GM19324 (cell line): Measurements from ENCODE around the gene PDE4D.
"Not testable (repeated sequence)": the region's sequence is repeated elsewhere in the genome, so short reads cannot be mapped to it uniquely, and the experiment has no call there.

ENCODE experiments used
- ATAC-seq: cut with Tn5 transposase; IDR thresholded peaks from one replicate; pipeline ENCODE4 v1.9.1; 2021; ENCODE audit warnings: mild to moderate bottlenecking, moderate library complexity; ENCODE audit not compliant: unreplicated experiment, low FRiP score

PDE4D gene

DNA sequence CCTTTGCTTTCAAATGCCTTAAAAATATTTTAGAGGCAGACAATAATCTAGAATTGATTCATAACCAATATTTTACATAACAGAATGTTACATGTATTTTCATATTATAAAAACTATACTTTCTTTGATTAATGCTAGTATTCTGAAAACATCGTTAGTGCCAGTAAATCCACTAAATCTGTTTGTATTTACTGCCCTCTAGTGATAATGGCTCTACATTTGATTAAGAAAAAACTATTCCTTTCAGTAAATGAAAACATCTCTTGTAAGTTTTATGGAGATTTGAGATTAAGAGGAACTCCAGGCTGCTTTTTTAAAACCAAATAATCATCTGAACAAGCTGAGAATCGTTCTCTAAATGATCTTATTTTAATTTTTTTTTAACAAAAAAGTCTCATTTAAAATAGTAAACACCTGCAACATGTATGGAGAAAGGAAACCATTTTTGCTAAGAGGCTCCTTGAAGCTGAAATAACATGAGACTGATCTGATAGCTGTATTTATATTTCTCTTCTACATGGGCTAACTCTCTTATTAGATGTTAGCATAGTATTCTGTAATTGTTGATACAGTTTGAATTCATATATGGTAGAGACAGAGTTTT is 886.0 kb downstream of the PDE4D start:
- ATAC-seq, result no peak

DNA sequence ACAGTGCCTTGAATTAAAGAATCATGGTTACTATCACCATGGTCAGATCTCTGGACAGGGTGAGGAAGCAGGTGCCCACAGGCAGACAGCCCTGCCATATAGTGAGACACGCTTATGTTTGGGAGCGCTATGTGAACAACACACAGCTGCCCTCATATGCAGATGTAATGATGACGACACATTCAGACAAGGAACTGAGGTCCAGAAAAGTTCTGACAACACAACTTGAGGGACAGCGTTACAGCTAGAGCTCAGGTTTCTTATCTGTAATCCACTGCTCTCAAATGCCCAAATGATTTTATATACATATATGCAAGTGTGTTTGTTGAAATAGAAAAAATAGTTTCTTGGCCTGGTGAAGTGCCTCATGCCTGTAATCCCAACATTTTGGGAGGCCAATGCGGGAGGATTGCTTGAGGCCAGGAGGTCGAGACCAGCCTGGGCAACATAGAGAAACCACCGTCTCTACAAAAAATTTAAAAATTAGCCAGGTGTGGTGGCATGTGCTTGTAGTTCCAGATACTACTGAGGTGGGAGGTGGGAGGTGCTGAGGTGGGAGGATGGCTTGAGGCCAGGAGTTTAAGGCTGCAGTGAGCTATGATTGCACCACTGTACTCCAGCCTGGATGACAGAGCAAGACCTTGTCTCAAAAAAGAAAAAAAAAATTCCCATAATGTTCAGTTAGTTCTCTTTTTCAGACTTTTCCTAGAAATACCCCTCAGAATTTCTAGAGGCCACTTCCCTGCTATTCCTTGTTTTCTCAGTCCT is 887.4 kb downstream of the PDE4D start:
- no peak for ATAC-seq

DNA sequence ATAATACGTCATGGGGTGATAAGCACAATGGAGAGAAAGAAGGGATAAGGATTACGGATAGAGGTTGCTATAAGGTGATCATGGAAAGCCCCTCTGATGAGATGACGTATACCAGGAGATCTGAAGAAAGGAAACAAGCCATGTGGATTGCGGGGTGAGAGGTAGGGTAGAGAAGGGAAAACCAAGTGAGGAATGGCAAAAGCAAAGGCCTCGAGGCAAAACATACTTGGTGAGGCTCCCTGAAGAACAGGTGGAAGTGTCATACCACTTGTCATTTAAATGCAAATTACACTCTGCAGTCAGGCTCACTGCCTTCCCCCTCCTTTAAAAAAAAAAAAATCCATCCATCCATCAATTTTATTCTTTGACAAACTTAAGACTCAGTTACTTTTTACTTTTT is 889.9 kb downstream of the PDE4D start:
- ATAC-seq, result no peak

DNA sequence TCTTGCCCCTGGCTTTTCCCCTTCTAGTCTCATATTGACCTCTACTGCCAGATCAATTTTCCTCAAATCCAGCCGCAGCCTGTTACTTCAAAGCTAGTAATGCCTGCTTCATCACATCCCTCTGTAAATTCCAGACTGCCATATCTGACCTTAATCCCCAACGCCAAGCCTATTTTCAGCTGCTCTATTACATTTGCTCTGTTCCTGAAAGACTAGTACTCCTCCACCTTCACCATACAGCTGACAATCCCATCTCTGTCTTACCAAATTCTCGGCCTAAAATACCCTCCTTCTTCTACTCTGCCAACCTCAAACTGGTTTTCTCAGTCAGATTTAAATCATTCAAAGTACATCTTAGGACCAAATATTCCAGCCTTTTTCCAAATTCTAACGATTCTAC is 890.4 kb downstream of the PDE4D start:
- ATAC-seq, result no peak

DNA sequence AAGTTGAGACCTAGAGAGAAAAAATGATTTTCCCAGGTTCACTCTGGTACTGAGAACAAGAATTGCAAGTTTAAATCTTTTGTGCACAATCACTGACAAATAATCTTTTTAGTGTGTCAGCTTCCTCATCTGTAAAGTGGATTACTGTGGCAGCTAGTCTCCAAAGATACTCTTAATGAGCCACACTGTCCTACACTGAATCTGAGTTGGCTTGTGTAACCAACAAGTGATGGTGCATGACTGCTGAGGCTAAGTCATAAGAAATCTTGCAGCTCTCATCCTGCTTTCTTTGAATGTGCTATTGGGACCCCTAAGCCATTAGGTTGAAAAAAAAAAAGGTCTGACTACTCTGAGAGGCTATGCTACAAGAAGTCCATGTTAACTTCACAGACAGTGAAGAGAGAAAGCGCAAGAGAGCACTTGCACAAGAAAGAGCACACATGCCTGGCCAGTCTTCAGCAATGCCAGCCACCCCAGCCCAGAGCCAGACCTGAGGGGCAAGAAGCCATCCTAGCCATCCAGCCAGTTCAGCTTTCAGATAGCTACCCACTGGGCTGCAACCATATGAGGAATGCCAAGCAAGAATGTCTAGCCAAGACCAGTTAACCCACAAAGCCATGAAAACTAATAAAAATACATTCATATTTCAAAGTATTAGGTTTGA is 891.2 kb downstream of the PDE4D start:
- no peak for ATAC-seq

DNA sequence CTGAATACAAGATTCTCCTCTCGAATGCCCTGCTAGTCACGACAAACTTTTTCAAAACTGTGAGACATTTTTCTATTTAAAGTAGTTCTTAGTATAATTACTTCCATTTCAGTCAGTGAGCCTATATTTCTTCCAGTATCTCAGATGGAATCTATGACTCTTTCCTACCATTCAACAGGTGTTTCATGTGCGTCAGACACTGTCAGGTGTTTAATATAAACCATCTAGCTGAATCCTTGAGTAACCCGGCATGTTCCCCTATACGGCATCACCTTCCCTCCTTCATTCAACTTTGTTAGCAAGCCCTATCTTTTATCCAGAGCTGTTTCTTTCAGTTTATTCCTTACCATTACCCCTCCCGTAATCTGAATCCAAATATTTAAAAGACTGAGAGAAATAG is 891.8 kb downstream of the PDE4D start:
- no peak for ATAC-seq

DNA sequence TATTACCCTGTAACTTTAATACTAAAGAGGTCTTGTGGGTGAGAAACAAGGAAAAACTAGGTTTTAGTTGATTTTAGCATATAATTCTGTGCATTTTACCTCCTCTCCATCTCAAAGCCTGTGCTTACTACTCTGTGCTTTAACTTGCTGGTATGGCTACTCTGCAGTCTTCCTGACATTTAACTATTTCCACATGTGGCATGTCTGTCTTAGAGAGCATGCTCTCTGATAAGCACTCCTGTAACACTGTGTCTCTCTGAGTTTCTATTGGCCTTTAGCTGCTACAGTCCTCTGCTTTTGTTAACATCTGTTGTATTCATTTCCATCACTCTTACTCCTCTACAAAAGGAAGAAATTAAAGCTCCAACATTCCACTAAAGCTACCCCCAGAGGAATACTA is 892.4 kb downstream of the PDE4D start:
- no peak for ATAC-seq

DNA sequence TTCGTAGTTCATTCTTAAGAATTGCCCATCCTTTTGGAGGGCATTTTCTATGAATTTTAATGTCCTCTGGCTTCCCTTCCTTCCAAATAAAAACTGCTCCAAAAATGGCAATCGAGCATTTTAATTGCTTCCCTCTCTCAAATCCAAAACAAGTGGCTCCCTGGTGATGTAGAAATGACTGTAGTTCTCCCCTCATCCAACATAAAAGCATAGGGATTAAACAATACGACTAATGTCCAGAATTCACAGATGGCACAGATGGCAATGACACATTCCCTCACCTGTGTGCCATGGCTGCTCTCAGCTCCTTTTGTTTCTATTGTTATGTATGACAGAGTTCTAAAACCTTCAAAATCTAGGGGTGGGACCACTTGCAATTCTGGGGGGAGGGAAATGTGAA is 893.3 kb downstream of the PDE4D start:
- no peak for ATAC-seq

DNA sequence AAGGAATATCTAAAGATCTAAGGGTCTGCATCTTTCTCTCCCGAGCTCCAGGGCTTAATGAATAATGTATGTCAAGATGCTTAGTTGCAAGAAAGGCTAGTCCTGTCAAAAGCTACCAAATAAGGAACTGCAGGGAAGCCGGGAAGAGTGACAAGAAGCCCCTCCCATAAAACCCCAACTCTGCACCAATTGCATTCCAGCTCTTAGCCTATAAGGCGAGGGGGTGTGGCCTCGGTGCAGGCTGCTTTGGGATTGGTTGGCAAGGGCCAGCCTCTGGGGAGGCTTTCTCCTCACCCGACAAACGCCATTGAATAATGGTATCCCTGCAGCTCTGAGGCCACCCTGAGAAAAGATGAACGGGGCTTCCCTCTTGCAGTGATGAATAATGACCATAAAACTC is 893.7 kb downstream of the PDE4D start:
- ATAC-seq, result no peak

DNA sequence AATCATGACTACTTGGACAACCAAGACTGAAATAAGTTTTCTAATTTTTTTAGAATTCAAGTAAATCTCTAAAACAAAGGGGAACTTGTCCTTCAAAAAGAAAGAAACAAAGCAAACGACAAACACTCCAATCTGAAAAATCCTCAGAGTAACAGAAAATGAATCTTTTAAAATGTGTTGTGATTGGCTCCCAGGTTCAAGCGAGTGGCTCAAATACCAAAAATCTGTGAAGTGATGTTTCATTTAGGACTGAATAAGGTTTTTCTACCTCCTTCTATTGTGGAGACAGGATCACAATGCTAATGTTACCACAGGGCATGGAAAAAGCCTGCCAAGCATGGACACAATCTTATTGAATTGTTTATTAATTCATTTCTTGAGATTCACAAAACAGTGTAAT is 895.0 kb downstream of the PDE4D start:
- no peak for ATAC-seq

DNA sequence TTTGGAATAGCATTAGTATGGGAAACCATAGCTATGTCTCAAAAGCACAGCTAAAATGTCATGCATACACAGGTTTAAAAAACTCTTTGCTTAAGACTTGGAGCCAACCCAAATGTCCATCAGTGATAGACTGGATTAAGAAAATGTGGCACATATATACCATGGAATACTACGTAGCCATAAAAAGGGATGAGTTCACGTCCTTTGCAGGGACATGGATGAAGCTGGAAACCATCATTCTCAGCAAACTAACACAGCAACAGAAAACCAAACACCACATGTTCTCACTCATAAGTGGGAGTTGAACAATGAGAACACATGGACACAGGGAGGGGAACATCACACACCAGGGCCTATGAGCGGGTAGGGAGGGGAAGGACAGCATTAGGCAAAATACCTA is 897.7 kb downstream of the PDE4D start:
- not testable (repeated sequence) for ATAC-seq

DNA sequence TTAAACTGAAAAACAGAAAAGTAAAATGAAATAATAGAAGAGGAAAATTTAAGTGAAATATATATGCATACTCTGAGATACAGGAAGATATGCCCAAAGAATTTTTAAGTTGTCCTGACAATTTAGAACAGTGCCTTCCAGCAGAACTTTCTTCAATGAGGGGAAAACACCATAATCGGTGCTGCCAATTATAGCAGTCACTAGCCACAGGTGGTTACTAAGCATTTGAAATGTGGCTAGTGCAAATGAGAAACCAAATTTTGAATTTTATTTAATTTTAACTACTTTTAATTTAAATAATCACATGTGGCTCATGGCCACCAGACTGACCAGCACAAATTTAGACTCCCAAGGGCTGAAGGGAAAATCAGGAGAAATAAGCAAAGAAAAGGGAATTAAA is 900.1 kb downstream of the PDE4D start:
- ATAC-seq, result no peak

DNA sequence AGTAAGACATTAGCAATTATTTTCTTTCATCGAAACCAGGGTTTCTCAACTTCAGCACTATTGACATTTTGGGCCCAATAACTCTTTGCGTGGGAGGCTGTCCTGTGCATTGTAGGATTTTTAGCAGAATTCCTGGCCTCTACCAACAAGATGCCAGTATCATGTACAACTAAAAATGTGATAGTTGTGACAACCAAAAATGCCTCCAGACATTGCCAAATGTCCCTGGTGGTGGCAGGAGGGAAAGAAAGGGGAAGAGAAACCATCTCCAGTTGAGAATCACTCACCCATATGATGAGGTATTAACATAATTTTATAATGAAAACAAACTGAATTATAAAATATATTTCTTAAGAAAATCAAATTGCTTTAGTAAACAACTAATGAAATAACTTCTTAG is 904.6 kb downstream of the PDE4D start:
- no peak for ATAC-seq

DNA sequence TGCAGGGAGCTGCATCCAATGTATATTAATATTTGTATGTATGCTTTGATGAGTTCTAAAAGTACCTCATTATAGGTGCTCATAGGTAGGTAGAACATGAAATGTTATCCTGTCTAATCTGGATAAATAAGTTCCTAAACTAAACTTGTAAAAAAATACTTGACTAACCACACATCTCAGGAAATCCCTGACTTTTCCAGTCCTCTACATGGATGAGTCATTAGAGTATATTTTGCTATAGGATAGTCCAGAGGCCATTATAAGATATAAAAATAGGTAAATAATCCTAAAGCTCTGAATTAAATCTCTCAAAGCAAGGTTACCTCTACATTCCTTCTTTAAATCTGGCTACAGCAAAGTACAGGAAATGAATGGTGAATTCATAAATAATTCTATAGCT is 906.3 kb downstream of the PDE4D start:
- no peak for ATAC-seq

DNA sequence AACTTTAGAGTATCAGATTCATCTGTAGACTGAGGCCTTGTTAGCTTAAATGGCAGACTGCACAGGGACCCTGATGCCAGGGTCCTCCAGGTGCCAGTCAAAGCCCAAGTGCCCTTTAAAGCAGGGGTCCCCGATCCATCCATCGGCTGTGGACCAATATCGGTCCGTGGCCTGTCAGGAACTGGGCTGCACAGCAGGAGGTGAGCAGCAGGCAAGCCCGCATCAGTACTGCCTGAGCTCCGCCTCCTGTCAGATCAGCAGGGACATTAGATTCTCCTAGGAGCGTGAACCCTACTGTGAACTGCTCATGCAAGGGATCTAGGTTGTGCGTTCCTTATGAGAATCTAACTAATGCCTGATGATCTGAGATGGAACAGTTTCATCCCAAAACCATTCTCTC is 907.2 kb downstream of the PDE4D start:
- no peak for ATAC-seq

DNA sequence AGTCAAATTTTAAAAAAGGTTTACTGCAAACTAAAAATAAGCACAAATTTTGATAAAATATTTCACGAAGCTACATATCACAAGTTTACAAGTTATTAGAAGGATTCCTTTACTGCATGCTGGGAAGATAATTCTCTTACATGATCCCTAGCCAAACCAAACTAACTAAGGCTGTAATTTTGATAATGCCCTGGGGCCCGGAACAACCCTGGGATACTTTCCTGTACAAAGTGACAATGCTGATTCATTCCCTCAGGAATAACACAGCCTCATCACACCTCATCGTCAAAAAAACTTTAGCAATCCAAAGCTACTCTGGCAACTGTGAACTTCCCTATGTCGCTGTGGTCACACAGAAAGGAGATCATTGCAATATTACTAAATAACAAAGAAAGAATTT is 907.8 kb downstream of the PDE4D start:
- no peak for ATAC-seq

DNA sequence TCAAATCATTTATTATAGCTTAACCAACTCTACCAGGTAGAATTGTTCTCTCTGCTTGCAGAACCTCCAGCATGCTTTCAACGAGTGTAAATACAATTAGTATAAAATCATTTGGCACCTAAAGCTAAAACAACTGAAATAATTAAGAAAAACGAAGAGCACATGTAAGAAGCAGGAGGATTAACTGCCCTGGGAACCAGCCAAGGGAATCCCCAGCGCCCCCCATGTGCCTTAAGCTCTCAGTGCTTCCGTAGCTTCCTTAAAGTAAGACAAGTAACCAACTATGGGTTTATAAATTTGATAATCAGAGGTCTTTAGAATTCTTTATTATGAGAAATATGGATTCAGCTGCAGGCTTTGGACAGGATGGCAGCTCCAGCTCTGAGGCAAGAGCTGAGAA is 908.2 kb downstream of the PDE4D start:
- ATAC-seq, result no peak

DNA sequence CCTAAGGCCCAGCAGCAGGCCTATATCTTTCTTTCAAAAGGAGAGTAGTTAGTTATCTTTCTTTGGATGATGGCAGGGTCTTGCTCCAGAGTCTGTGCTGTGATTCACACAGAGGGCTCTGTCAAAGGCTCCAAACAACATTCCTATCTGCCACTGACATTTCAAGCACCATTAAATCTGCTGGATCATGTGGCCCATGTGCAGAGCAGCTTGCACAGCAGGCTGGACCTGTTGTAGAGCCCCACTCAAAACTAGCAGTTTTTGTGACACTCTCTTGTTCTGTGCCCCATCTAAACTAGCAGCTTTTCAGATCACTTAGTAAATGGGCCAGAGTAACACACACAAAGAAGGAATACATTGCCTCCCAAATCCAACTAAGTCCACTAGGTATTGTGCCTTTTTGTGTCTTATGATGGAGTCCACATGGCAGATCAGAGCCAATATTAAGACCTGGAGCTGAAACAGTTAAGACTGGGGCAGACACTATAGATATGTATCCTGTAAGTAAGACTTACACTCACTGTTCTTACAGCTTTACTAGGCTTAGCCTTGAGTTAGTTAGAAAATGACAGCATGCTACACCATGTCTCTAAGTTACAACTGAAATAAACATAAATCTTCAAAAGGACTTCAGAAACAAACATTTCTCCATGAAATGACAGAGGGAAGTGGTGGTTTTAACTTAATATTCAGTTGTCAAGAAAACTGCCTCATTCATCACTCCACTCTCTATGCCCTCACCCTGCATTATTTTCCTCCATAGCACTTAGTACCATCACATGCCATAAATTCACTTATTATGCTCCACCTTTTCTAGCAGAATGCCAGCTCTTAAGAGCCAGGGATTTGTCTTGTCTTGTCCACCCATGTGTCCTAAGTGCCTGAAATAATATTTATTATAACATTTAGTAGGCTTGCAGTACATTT is 909.7 kb downstream of the PDE4D start:
- ATAC-seq, result no peak

DNA sequence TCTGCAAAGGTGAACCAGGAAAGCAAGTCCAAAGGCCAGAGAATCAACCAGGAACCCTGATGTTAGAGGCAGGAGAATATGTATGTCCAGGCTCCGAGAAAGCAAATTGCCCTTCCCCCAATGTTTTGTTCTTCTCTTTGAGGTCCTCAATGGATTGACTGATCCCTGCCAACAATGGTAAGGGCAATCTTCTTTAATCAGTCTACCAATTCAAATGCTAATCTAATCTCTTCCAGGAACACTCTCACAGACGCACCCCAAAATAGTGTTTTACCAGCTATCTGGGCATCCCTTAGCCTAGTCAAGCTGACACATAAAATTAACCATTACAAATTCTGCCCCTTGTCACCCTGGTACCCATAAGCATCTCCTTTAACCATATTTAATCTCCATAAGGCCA is 912.6 kb downstream of the PDE4D start:
- no peak for ATAC-seq

DNA sequence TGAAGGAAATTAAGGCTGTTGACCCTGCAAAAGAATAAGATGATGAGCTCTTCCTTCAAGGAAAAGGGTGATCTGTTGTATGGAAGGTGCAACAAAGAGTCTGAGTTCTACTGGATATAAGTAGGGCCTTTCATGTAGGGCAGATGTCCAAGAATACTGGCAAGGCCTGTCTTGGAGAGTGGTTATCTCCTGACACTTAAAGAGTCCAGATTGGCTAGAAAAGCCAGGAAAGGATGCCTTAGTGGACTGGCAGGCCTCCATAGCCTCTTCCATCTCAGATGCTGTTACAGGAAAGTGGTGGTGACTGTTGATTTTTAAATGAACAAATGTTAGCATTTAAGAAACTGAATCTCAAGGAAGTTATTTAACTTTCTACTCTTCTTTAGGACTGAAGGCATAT is 914.4 kb downstream of the PDE4D start:
- ATAC-seq, result no peak

DNA sequence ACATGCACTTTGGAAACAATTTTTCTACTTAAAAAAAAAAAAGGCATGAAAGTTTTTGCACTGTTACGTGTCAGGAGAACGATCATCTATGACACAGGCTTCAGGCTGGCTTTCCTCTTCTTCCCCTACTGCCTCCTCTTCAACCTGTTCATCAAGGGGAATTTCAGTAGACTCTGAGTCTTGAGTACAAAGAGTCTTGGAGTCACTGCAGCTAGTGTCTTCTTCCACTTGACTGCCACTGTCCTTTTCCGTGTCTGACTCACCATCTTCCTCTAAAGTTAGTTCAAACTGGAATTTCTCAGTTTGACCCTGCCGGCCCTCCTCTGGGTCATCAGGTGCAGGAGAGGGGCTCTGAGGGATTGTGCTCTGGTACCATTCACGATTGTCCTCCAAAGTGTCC is 918.9 kb downstream of the PDE4D start:
- no peak for ATAC-seq
